ENCODE measurements around the gene LAMA3. TPM values are rescaled to one million over a fixed set of nuclear protein-coding genes. Genes with fewer than 3 reads are reported as not detected.

The LAMA3 gene
- total RNA-seq, 2 donors from 2014 or later: 30.1 to 34.2 TPM

- no peaks in the 10 kb centered on the region for H3K9me3 ChIP-seq
- no peaks in the 10 kb centered on the region for H3K36me3 ChIP-seq
- ATAC-seq (ENCODE audit: insufficient number of reproducible peaks, low FRiP score, low read depth) (no peak), DNase-seq (ENCODE audit: low spot score) (no peak)
- no peak for TF ChIP-seq CTCF (IDR thresholded peaks at IDR 0.05)
- H3K27me3 ChIP-seq (replicated peaks; ENCODE audit: insufficient read depth): no peaks in the 10 kb centered on the region
- H3K4me1 ChIP-seq (ENCODE audit: control insufficient read depth in 1 of 2, low read depth in 2 of 2): no peaks in the 10 kb centered on the region
- no peak overlapping the region for H3K27ac ChIP-seq
- no peak overlapping the region for H3K4me3 ChIP-seq
Observed at GRCh38 chr18:23701017-23701416, 11.8 kb downstream of the LAMA3 start.

- no peak for DNase-seq (ENCODE audit: low spot score)
- Histone ChIP-seq H3K4me1 (ENCODE audit: control insufficient read depth in 1 of 2, low read depth in 2 of 2) (no peaks in the 10 kb centered on the region), H3K9me3 (no peaks in the 10 kb centered on the region), H3K36me3 (no peaks in the 10 kb centered on the region), H3K4me3 (no peak overlapping the region), H3K27ac (no peak overlapping the region), H3K27me3 (replicated peaks; ENCODE audit: insufficient read depth) (no peaks in the 10 kb centered on the region)
- no peak for ATAC-seq (ENCODE audit: insufficient number of reproducible peaks, low FRiP score, low read depth)
- no peak for TF ChIP-seq CTCF (IDR thresholded peaks at IDR 0.05)
Observed at GRCh38 chr18:23701544-23702064, 12.4 kb downstream of the LAMA3 start.

- H3K4me1 ChIP-seq (ENCODE audit: control insufficient read depth in 1 of 2, low read depth in 2 of 2): no peaks in the 10 kb centered on the region
- DNase-seq (ENCODE audit: low spot score) (no peak), ATAC-seq (ENCODE audit: insufficient number of reproducible peaks, low FRiP score, low read depth) (no peak)
- no peak overlapping the region for H3K27ac ChIP-seq
- no peaks in the 10 kb centered on the region for H3K36me3 ChIP-seq
- H3K27me3 ChIP-seq (replicated peaks; ENCODE audit: insufficient read depth): no peaks in the 10 kb centered on the region
- no peak for TF ChIP-seq CTCF (IDR thresholded peaks at IDR 0.05)
- peaks cover 4% of the 10 kb centered on the region for H3K9me3 ChIP-seq
- no peak overlapping the region for H3K4me3 ChIP-seq
Observed at GRCh38 chr18:23702606-23703005, 13.4 kb downstream of the LAMA3 start.

- Histone ChIP-seq H3K27ac (no peak overlapping the region), H3K27me3 (replicated peaks; ENCODE audit: insufficient read depth) (no peaks in the 10 kb centered on the region), H3K4me3 (no peak overlapping the region), H3K36me3 (no peaks in the 10 kb centered on the region), H3K4me1 (ENCODE audit: control insufficient read depth in 1 of 2, low read depth in 2 of 2) (no peaks in the 10 kb centered on the region), H3K9me3 (peaks cover 4% of the 10 kb centered on the region)
- ATAC-seq (ENCODE audit: insufficient number of reproducible peaks, low FRiP score, low read depth): no peak
- no peak for DNase-seq (ENCODE audit: low spot score)
- TF ChIP-seq CTCF (IDR thresholded peaks at IDR 0.05): peak; percentile 20
Observed at GRCh38 chr18:23703057-23703986, 14.1 kb downstream of the LAMA3 start.

GRCh38 chr18:23703987-23704384 is 14.7 kb downstream of the LAMA3 start:
- TF ChIP-seq CTCF (IDR thresholded peaks at IDR 0.05): no peak
- no peak overlapping the region for H3K27ac ChIP-seq
- H3K9me3 ChIP-seq: peaks cover 4% of the 10 kb centered on the region
- ATAC-seq (ENCODE audit: insufficient number of reproducible peaks, low FRiP score, low read depth) (no peak), DNase-seq (ENCODE audit: low spot score) (no peak)
- no peak overlapping the region for H3K4me3 ChIP-seq
- H3K27me3 ChIP-seq (replicated peaks; ENCODE audit: insufficient read depth): no peaks in the 10 kb centered on the region
- no peaks in the 10 kb centered on the region for H3K4me1 ChIP-seq (ENCODE audit: control insufficient read depth in 1 of 2, low read depth in 2 of 2)
- no peaks in the 10 kb centered on the region for H3K36me3 ChIP-seq
